HUDEP-2 (cell line): Measurements from ENCODE around the gene PCID2.
"Not testable (repeated sequence)": the region's sequence is repeated elsewhere in the genome, so short reads cannot be mapped to it uniquely, and the experiment has no call there.

Source experiments
- DNase-seq, 76 experiments: peaks; one replicate each; lab custom pipeline; 2025; ENCODE audit not compliant: unreplicated experiment in 76 of 76; lab: John Stamatoyannopoulos, UW

PCID2 gene

GRCh38 chr13:113208421-113209335, at the start of gene PCID2:
Gene PCID2, minus strand, starts transcription at chr13:113208669. Its CDS starts 35 bp downstream, at chr13:113208634.
- peak in 75 of 76 experiments; percentile 9 to 96 (median 80) for DNase-seq

- not testable (repeated sequence) for DNase-seq
Observed at GRCh38 chr13:113257908-113258307, 49.4 kb upstream of the PCID2 start.

- DNase-seq: no peak
Observed at GRCh38 chr13:113252516-113253095, 44.1 kb upstream of the PCID2 start.

- peak in 3 of 76 experiments; percentile 11 to 23 (median 12) for DNase-seq
Observed at GRCh38 chr13:113245849-113246796, 37.7 kb upstream of the PCID2 start.

GRCh38 chr13:113243847-113244246, 35.4 kb upstream of the PCID2 start:
- DNase-seq: no peak

GRCh38 chr13:113241623-113242022, 33.2 kb upstream of the PCID2 start:
- DNase-seq: not testable (repeated sequence)

GRCh38 chr13:113239986-113240385, 31.5 kb upstream of the PCID2 start:
- no peak for DNase-seq

GRCh38 chr13:113239357-113239756, 30.9 kb upstream of the PCID2 start:
- no peak for DNase-seq

GRCh38 chr13:113238536-113238935, 30.1 kb upstream of the PCID2 start:
- DNase-seq: peak in 7 of 76 experiments; percentile 2 to 9 (median 4)

GRCh38 chr13:113233101-113233500, 24.6 kb upstream of the PCID2 start:
- no peak for DNase-seq

GRCh38 chr13:113232208-113233003, 23.9 kb upstream of the PCID2 start:
- no peak for DNase-seq

- DNase-seq: no peak
Observed at GRCh38 chr13:113231306-113232207, 23.1 kb upstream of the PCID2 start.

- DNase-seq: no peak
Observed at GRCh38 chr13:113229791-113230190, 21.3 kb upstream of the PCID2 start.

- no peak for DNase-seq
Observed at GRCh38 chr13:113229161-113229560, 20.7 kb upstream of the PCID2 start.

GRCh38 chr13:113226873-113227450, 18.5 kb upstream of the PCID2 start:
- DNase-seq: no peak

- DNase-seq: no peak
Observed at GRCh38 chr13:113225515-113225914, 17.0 kb upstream of the PCID2 start.

- DNase-seq: no peak
Observed at GRCh38 chr13:113224486-113224885, 16.0 kb upstream of the PCID2 start.

- DNase-seq: no peak
Observed at GRCh38 chr13:113223070-113223469, 14.6 kb upstream of the PCID2 start.

- no peak for DNase-seq
Observed at GRCh38 chr13:113220877-113221276, 12.4 kb upstream of the PCID2 start.
